ENCODE results near the gene CSTF3.

DNA sequence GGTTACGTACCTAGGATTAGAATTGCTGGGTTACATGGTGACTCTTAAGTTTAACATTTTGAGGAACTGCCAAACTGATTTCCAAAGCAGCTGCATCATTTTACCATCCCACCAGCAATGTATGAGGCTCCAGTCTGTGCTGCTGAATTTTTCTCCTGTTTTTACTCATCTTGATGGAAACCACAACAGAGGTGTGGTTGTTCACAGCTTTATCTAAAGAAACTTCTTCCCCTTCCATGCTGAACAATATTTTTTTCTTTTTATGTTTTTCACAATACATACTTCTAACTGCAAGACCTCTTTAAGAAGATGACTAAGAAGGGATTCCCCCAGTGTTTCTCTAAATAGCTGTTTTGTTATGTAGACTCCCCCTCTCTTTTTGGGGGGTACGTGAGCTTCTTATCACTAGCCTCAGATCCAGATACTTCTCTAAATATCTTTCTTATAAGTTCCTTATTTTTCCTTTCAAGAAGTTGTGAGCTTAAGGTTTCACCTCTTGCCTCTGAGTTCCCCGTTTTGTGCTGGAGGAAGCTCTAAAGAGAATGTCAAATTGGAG lies 97.9 kb downstream of the CSTF3 start:
- TF ChIP-seq TAF1 (IDR thresholded peaks at IDR 0.05; ENCODE audit: low read depth, low read length) (no peak), POLR2A (IDR thresholded peaks at IDR 0.05; ENCODE audit: low read depth, low read length) (no peak), POLR2AphosphoS5 (IDR thresholded peaks at IDR 0.05; ENCODE audit: low read depth, low read length) (no peak), SPI1 (IDR thresholded peaks at IDR 0.05; ENCODE audit: low read depth, low read length) (peak; percentile 90)
